PC-3 (cell line): ENCODE data around the gene TRIM33. TPM values are rescaled to one million over a fixed set of nuclear protein-coding genes. Genes with fewer than 3 reads are reported as not detected.

ENCODE experiments used
- ATAC-seq: fragments of 200-7000 bp; cut with Tn5 transposase; 2 replicates; pipeline ENCODE4 v1.9.1; 2020; ENCODE audit warnings: mild to moderate bottlenecking, moderate library complexity
- BruUV-seq: library from RNA; stranded (reverse); fragments of 400-500 nt; replicated peaks from 2 replicates; lab custom pipeline; 2021; lab: Mats Ljungman, UMichigan
- CTCF ChIA-PET: fragments of 300-600 bp; sonication (Branson Sonifier 250); formaldehyde crosslinking; loops from one replicate; lab custom pipeline; 2022; ENCODE audit warnings: antibody characterized with exemption; lab: Charles Lee
- POLR2A ChIA-PET: fragments of 300-600 bp; sonication (Branson Sonifier 250); formaldehyde crosslinking; loops from one replicate; lab custom pipeline; 2022; ENCODE audit warnings: antibody characterized with exemption; ENCODE audit not compliant: unreplicated experiment; lab: Charles Lee
- DNase-seq: peaks from one replicate; pipeline ENCODE4 v3.0.0-alpha.2; 2015
- H2AFZ ChIP-seq: fragments of 300-600 bp; sonication (generic); 2 replicates; pipeline ENCODE4 v1.6.0; 2016; ENCODE audit warnings: antibody characterized with exemption, low read length
- H3F3A ChIP-seq: fragments of 300-600 bp; sonication (generic); one replicate; pipeline ENCODE4 v1.6.0; 2017; ENCODE audit warnings: antibody characterized with exemption, low read length, control low read depth, mild to moderate bottlenecking; ENCODE audit not compliant: unreplicated experiment
- H3K27ac ChIP-seq: fragments of 300-600 bp; sonication (generic); 2 replicates; pipeline ENCODE4 v1.5.1; 2016; ENCODE audit warnings: mild to moderate bottlenecking, low read length
- H3K27me3 ChIP-seq: fragments of 300-600 bp; sonication (generic); 2 replicates; pipeline ENCODE4 v1.6.1; 2016; ENCODE audit warnings: low read length, mixed read lengths
- H3K36me3 ChIP-seq: fragments of 300-600 bp; sonication (generic); 2 replicates; pipeline ENCODE4 v1.6.1; 2016; ENCODE audit warnings: low read depth, mixed run types, low read length, mixed read lengths
- H3K4me1 ChIP-seq: fragments of 300-600 bp; sonication (generic); 2 replicates; pipeline ENCODE4 v1.5.1; 2016; ENCODE audit warnings: low read length; ENCODE audit not compliant: insufficient read depth
- H3K4me2 ChIP-seq: fragments of 300-600 bp; sonication (generic); 2 replicates; pipeline ENCODE4 v1.6.0; 2016; ENCODE audit warnings: low read length
- H3K4me3 ChIP-seq: fragments of 300-600 bp; sonication (generic); 2 replicates; pipeline ENCODE4 v1.5.1; 2016; ENCODE audit warnings: mild to moderate bottlenecking, low read length, mixed read lengths
- H3K79me2 ChIP-seq: fragments of 300-600 bp; sonication (generic); 2 replicates; pipeline ENCODE4 v1.6.1; 2017; ENCODE audit warnings: low read length, mixed read lengths
- H3K9ac ChIP-seq: fragments of 300-600 bp; sonication (generic); 2 replicates; pipeline ENCODE4 v1.6.0; 2016; ENCODE audit warnings: mild to moderate bottlenecking, low read length
- H3K9me2 ChIP-seq: fragments of 300-600 bp; sonication (generic); replicated peaks from 2 replicates; pipeline ENCODE4 v1.6.1; 2016; ENCODE audit warnings: mixed run types, low read length, mixed read lengths
- H3K9me3 ChIP-seq: fragments of 300-600 bp; sonication (generic); 2 replicates; pipeline ENCODE4 v1.6.1; 2016; ENCODE audit warnings: low read length, mixed read lengths
- H4K20me1 ChIP-seq: fragments of 300-600 bp; sonication (generic); 2 replicates; pipeline ENCODE4 v1.6.1; 2016; ENCODE audit warnings: low read length, mixed read lengths
- EZH2 ChIP-seq: fragments of 300-600 bp; sonication (generic); IDR thresholded peaks from one replicate; pipeline ENCODE4 v1.6.1; 2017; ENCODE audit warnings: antibody characterized with exemption, mild to moderate bottlenecking, low read length; ENCODE audit not compliant: unreplicated experiment
- EZH2phosphoT487 ChIP-seq: fragments of 300-600 bp; sonication (generic); IDR thresholded peaks from 2 replicates; pipeline ENCODE4 v1.6.1; 2018; ENCODE audit warnings: mild to moderate bottlenecking, antibody characterized with exemption, low read length, borderline replicate concordance
- intact Hi-C: fragments of 100-400 bp; cut with micrococcal nuclease; formaldehyde crosslinking; loops from 2 replicates; pipeline ENCODE4 v1.9.0; 2023
- total RNA-seq: library from RNA; depleted of rRNA; stranded (reverse); fragments of >200 nt; gene quantifications from 2 replicates; pipeline ENCODE4 v1.2.3, GENCODE V29; 2014
- TF ChIP-seq, protein P1 (sequence below): fragments of 300-600 bp; sonication (generic); conservative IDR thresholded peaks from 2 replicates; pipeline ENCODE4 v1.5.1; 2017; ENCODE audit warnings: antibody characterized with exemption, low read depth, mild to moderate bottlenecking, low read length

Gene TRIM33
- total RNA-seq, 1 experiment from 2014 or later: 36.7 TPM

DNA sequence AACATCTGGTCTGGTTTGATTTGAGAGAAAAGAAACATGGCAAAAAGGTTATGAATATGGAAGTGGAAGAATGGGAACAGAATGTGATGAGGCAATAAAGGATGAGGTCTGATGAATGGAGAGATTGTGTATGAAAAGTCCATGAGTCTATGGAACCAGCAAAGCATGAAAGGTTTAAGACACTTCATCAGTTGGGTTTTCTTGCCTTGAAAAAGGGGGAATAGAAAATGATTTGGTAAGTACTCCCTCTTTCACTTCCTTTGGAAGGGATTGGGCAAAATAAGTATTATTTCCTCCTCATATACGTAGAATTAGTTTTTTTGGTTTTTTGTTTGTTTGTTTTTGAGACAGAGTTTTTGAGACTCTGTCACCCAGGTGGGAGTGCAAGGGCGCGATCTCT, 155.8 kb downstream of the TRIM33 start:
- POLR2A ChIA-PET: no interaction called here
- TF ChIP-seq EZH2phosphoT487: no peak
- no peak for TF ChIP-seq EZH2
- TF ChIP-seq, protein P1, sequence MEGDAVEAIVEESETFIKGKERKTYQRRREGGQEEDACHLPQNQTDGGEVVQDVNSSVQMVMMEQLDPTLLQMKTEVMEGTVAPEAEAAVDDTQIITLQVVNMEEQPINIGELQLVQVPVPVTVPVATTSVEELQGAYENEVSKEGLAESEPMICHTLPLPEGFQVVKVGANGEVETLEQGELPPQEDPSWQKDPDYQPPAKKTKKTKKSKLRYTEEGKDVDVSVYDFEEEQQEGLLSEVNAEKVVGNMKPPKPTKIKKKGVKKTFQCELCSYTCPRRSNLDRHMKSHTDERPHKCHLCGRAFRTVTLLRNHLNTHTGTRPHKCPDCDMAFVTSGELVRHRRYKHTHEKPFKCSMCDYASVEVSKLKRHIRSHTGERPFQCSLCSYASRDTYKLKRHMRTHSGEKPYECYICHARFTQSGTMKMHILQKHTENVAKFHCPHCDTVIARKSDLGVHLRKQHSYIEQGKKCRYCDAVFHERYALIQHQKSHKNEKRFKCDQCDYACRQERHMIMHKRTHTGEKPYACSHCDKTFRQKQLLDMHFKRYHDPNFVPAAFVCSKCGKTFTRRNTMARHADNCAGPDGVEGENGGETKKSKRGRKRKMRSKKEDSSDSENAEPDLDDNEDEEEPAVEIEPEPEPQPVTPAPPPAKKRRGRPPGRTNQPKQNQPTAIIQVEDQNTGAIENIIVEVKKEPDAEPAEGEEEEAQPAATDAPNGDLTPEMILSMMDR: no peak
- CTCF ChIA-PET: no interaction called here

DNA sequence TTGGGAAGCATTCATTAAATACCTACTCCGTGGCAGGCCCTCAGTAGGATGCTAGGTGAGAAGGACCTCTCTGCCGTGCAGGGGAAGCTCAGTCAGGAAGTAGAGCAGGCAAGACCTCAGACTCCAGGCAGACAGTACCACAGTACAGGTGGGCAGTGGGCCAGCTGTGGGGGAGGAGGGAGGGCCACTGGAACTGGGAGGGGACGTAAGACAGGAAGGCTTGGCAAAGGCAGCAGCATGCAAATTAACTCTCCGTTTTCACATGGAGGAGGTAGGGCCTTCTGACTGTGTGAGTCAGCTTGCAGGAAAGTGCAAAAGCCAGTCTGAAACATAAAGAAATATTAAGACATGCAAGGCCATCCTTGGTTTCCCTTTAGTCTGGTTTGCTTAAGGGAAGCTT, 157.7 kb downstream of the TRIM33 start:
- DNase-seq: peak; percentile 38
- Histone ChIP-seq H3K9me2 (0 out of 2 replicates have a peak, but pooled peaks cover 3% of the 10 kb centered on the region), H2AFZ (no peak overlapping the region), H3K9me3 (no peaks in the 10 kb centered on the region), H3K9ac (no peak overlapping the region), H3K79me2 (no peaks in the 10 kb centered on the region), H3K36me3 (no peaks in the 10 kb centered on the region), H3F3A (no peaks in the 10 kb centered on the region), H3K27ac (no peak overlapping the region), H3K4me2 (no peak overlapping the region), H3K4me1 (no peaks in the 10 kb centered on the region), H3K4me3 (no peak overlapping the region), H4K20me1 (no peaks in the 10 kb centered on the region), H3K27me3 (no peaks in the 10 kb centered on the region)
- TF ChIP-seq EZH2: no peak
- TF ChIP-seq EZH2phosphoT487: no peak
- TF ChIP-seq, protein P1: no peak
- ATAC-seq: peak; percentile 54
- POLR2A ChIA-PET: no interaction called here
- CTCF ChIA-PET: no interaction called here
- BruUV-seq: no TSS peak
- intact Hi-C loops: no loop called here

More for the DNA sequence above, 155.8 kb downstream of the TRIM33 start:
- Histone ChIP-seq H2AFZ (no peak overlapping the region), H3F3A (no peaks in the 10 kb centered on the region), H3K9ac (no peak overlapping the region), H3K9me2 (0 out of 2 replicates have a peak, but pooled peaks cover 3% of the 10 kb centered on the region), H3K27ac (no peak overlapping the region), H3K27me3 (no peaks in the 10 kb centered on the region), H4K20me1 (no peaks in the 10 kb centered on the region), H3K4me3 (no peak overlapping the region), H3K79me2 (no peaks in the 10 kb centered on the region), H3K4me2 (no peak overlapping the region), H3K9me3 (no peaks in the 10 kb centered on the region), H3K4me1 (no peaks in the 10 kb centered on the region), H3K36me3 (no peaks in the 10 kb centered on the region)
- ATAC-seq (no peak), DNase-seq (no peak)
- intact Hi-C loops: no loop called here
- BruUV-seq: no TSS peak

DNA sequence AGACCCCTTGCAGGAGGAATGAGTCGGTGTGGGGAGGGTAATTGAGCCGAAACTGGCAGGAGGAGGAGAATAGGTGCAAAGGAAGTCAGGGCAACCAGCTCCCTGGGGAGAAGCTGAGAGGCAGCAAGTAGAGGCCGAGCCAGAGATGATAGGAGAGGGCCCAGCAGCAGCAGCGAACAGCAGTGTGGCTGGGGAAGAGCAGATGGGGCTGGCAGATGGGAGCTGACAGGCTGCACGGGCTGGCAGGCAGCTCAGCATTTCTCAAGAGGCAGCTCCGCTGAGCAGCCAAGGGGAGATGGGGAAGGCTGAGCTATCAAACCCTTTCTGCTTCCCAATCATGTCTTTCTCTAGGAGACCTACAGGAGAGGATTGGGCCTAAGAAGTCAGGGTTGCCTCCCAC, 158.2 kb downstream of the TRIM33 start:
- Histone ChIP-seq H3F3A (no peaks in the 10 kb centered on the region), H3K9me3 (no peaks in the 10 kb centered on the region), H3K9ac (no peak overlapping the region), H3K27ac (no peak overlapping the region), H3K36me3 (no peaks in the 10 kb centered on the region), H3K4me1 (no peaks in the 10 kb centered on the region), H3K79me2 (no peaks in the 10 kb centered on the region), H3K4me3 (no peak overlapping the region), H3K9me2 (0 out of 2 replicates have a peak, but pooled peaks cover 3% of the 10 kb centered on the region), H2AFZ (no peak overlapping the region), H3K27me3 (no peaks in the 10 kb centered on the region), H3K4me2 (no peak overlapping the region), H4K20me1 (no peaks in the 10 kb centered on the region)
- ATAC-seq: no peak
- ChIA-PET CTCF (no interaction called here), POLR2A (no interaction called here)
- TF ChIP-seq, protein P1: no peak
- TF ChIP-seq EZH2phosphoT487 (no peak), EZH2 (no peak)
- intact Hi-C loops: no loop called here
- DNase-seq: no peak
- no TSS peak for BruUV-seq
